GM10847 (cell line): Measurements from ENCODE around the gene GSDMA.

Experiments used
- POLR2A ChIP-seq: IDR thresholded peaks from 2 replicates; pipeline ENCODE4 v1.6.1; 2011; ENCODE audit not compliant: insufficient read length; ENCODE audit errors: extremely low read depth

The GSDMA gene

DNA sequence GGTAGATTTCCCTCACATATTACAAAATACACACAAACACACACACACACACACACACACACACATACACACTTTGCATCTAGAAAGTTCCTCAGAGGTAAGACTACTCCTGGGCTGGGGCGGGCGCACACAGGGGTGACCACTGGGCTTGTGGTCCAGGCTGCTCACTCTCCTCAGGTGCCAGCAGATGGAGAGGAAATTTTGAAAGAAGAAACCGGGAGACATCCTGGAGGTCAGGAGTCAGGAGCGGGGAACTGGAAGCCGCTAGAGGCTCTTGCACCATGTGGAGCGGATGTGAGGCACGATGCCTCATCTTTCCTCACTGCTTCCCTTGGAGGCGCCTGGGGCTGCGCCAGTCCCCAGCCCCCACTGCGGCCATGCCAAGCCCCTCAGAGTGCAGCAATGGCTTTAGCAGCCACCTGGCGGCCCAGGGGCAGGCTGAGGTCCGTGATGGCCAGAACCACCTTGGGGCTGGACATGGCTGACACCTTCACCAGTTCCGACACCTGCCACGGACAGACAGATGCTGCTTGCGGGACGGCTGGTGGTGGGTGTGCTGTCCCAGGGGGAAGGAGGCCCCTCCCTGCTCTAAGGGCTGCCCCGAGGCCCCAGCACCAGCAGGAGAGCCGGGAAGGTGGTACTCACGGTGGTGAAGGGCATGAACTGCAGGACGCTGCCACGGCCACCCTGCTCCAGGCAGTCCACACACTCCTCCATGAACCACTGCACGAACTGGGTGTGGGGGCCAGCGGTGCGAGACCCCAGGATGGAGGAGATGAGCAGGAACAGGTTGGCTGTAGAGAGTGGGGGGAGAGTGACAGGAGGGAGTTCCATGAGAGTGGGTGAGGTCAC lies 56.6 kb downstream of the GSDMA start:
- no peak for TF ChIP-seq POLR2A

GRCh38 chr17:40020146-40020545 lies 57.3 kb downstream of the GSDMA start:
- TF ChIP-seq POLR2A: no peak

GRCh38 chr17:40021451-40021971 lies 58.7 kb downstream of the GSDMA start:
- TF ChIP-seq POLR2A: no peak

DNA sequence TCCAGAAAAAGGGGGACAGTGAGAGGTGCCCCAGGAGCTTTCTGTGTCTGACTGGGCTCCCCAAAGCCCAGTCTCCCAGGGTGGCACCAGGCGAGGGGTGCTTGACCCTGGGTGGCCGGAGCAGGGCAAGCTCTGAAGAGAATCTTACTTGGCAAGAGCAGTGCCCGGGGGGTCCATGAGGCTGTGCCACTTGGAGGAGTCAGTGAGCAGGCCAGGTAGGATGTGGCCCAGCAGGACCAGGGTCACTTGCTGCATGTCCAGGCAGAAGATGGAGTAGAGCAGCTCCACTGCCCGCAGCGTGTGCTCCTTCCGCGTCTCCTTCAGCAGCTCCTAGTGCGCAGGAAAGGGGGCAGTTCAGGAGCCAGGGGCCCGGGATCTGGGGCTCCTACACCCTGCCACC lies 59.7 kb downstream of the GSDMA start:
- TF ChIP-seq POLR2A: no peak

GRCh38 chr17:40022961-40023541 lies 60.2 kb downstream of the GSDMA start:
- TF ChIP-seq POLR2A: no peak

- no peak for TF ChIP-seq POLR2A
These were observed 60.9 kb downstream of the GSDMA start for GRCh38 chr17:40023590-40024292.

DNA sequence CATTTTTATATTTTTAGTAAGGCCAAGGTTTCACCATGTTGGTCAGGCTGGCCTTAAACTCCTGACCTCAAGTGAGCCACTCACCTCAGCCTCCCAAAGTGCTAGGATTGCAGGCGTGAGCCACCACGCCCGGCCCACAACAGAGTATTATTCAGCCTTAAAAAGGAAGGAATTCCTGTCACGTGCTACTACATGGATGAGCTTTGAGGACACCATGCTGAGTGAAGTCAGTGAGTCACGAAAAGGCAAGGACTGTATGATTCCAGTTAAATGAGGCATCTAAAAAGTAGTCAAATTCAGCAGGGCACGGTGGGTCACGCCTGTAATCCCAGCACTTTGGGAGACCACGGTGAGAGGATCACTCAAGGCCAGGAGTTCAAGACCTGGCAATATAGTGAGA lies 62.1 kb downstream of the GSDMA start:
- TF ChIP-seq POLR2A: no peak

DNA sequence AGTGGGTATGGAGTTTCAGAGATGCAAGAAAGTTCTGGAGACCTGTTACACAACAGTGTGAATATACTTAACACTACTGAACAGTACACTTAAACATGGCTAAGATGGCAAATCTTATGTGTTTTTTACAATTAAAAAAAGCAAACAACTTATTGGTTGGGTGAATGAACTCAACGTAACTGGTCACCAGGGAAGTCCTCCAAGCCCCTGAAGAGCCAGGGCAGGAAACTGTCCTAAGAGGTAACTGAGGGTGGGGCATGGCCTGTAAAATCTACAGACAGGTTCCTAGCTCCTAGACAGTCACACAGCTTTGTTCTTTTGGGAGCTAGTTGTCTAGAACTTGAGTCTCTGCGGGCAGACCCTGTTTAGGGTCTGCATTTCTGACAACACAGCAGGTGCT lies 62.8 kb downstream of the GSDMA start:
- TF ChIP-seq POLR2A: no peak

- no peak for TF ChIP-seq POLR2A
These were observed 63.4 kb downstream of the GSDMA start for GRCh38 chr17:40025991-40026815.

- no peak for TF ChIP-seq POLR2A
These were observed 64.2 kb downstream of the GSDMA start for GRCh38 chr17:40026816-40027613.
